Esophagus (tissue), 2 donors: Measurements from ENCODE around the gene BMERB1. TPM values are rescaled to one million over a fixed set of nuclear protein-coding genes. Genes with fewer than 3 reads are reported as not detected.
"Not testable (repeated sequence)": the region's sequence is repeated elsewhere in the genome, so short reads cannot be mapped to it uniquely, and the experiment has no call there.

Experiments
- H3K27ac ChIP-seq, 2 donors: one replicate each; pipeline ENCODE4 v1.5.1; 2013; ENCODE audit warnings: low read depth in 2 of 2, mild to moderate bottlenecking in 2 of 2, inconsistent platforms in 1 of 2, low read length in 1 of 2, moderate library complexity in 1 of 2
- H3K27me3 ChIP-seq, 2 donors: one replicate each; pipeline ENCODE4 v1.6.1; 2013; ENCODE audit warnings: low read length in 2 of 2, control low read depth in 1 of 2, mild to moderate bottlenecking in 1 of 2; ENCODE audit not compliant: insufficient read depth in 2 of 2, control insufficient read depth in 1 of 2
- H3K36me3 ChIP-seq, 2 donors: one replicate each; pipeline ENCODE4 v1.6.1; 2013; ENCODE audit warnings: low read length in 1 of 2; ENCODE audit not compliant: control insufficient read depth in 2 of 2, insufficient read depth in 2 of 2
- H3K4me1 ChIP-seq, 2 donors: one replicate each; pipeline ENCODE4 v1.6.1; 2013; ENCODE audit warnings: low read length in 1 of 2; ENCODE audit not compliant: control insufficient read depth in 2 of 2, insufficient read depth in 2 of 2
- H3K4me3 ChIP-seq, 2 donors: one replicate each; pipeline ENCODE4 v1.5.1; 2013; ENCODE audit warnings: low read length in 2 of 2, mild to moderate bottlenecking in 2 of 2, low read depth in 1 of 2, moderate library complexity in 1 of 2
- H3K9me3 ChIP-seq, 2 donors: one replicate each; pipeline ENCODE4 v1.6.1; 2013; ENCODE audit warnings: mild to moderate bottlenecking in 2 of 2, low read depth in 1 of 2, low read length in 1 of 2, moderate library complexity in 1 of 2; ENCODE audit not compliant: control insufficient read depth in 2 of 2, insufficient read depth in 1 of 2
- WGBS, 2 donors: extraction: QIAGEN DNeasy Blood & Tissue Kit; methylation state at CpG; one replicate each; pipeline ENCODE4 v1.1.7; 2013; 5-methylcytosine and 5-hydroxymethylcytosine counted together
- polyA plus RNA-seq, 2 donors: library from polyadenylated mRNA; stranded (reverse); fragments of 200-250 nt; gene quantifications; one replicate each; pipeline ENCODE4 v1.2.3, GENCODE V29; 2013
- donor health status: healthy with polysubstance abuse.
- donor health status: Bipolar disorder and iron deficiency.

BMERB1 gene
- polyA plus RNA-seq, 2 donors: 2.4 to 9.5 TPM

GRCh38 chr16:15454933-15455332 lies 20.5 kb downstream of the BMERB1 start:
- not testable (repeated sequence) for H3K36me3 ChIP-seq, H3K27ac ChIP-seq, H3K9me3 ChIP-seq, H3K4me3 ChIP-seq, H3K27me3 ChIP-seq, H3K4me1 ChIP-seq
- WGBS, 2 donors: 83 to 93% methylated on average over 11 of the region's 11 CpGs

- no peaks in the 10 kb centered on the region for H3K27me3 ChIP-seq
- H3K4me3 ChIP-seq: no peak overlapping the region
- no peaks in the 10 kb centered on the region for H3K4me1 ChIP-seq
- no peaks in the 10 kb centered on the region for H3K9me3 ChIP-seq
- 85 to 86% methylated on average over 3 of the region's 3 CpGs for WGBS, 2 donors
- H3K36me3 ChIP-seq: no peaks in the 10 kb centered on the region
- H3K27ac ChIP-seq: no peak overlapping the region
Observed at GRCh38 chr16:15457400-15457799, 23.0 kb downstream of the BMERB1 start.

- 57 to 70% methylated on average over 4 of the region's 4 CpGs for WGBS, 2 donors
- no peak overlapping the region for H3K4me3 ChIP-seq
- H3K27ac ChIP-seq: no peak overlapping the region
- H3K36me3 ChIP-seq: no peaks in the 10 kb centered on the region
- no peaks in the 10 kb centered on the region for H3K9me3 ChIP-seq
- no peaks in the 10 kb centered on the region for H3K27me3 ChIP-seq
- H3K4me1 ChIP-seq: no peaks in the 10 kb centered on the region
Observed at GRCh38 chr16:15457958-15458357, 23.6 kb downstream of the BMERB1 start.

GRCh38 chr16:15459791-15460190 lies 25.4 kb downstream of the BMERB1 start:
- Histone ChIP-seq H3K9me3 (no peaks in the 10 kb centered on the region), H3K36me3 (no peaks in the 10 kb centered on the region), H3K4me1 (no peaks in the 10 kb centered on the region), H3K4me3 (no peak overlapping the region), H3K27me3 (no peaks in the 10 kb centered on the region), H3K27ac (no peak overlapping the region)
- WGBS, 2 donors: 76 to 83% methylated on average over 1 of the region's 1 CpG

GRCh38 chr16:15460601-15461000 lies 26.2 kb downstream of the BMERB1 start:
- Histone ChIP-seq H3K27ac (no peak overlapping the region), H3K4me1 (no peaks in the 10 kb centered on the region), H3K9me3 (no peaks in the 10 kb centered on the region), H3K36me3 (no peaks in the 10 kb centered on the region), H3K27me3 (no peaks in the 10 kb centered on the region), H3K4me3 (no peak overlapping the region)
- 78 to 79% methylated on average over 3 of the region's 3 CpGs for WGBS, 2 donors

- no peaks in the 10 kb centered on the region for H3K27me3 ChIP-seq
- H3K27ac ChIP-seq: no peak overlapping the region
- H3K4me1 ChIP-seq: no peaks in the 10 kb centered on the region
- no peaks in the 10 kb centered on the region for H3K36me3 ChIP-seq
- no peak overlapping the region for H3K4me3 ChIP-seq
- H3K9me3 ChIP-seq: no peaks in the 10 kb centered on the region
- WGBS, 2 donors: 86 to 89% methylated on average over 6 of the region's 6 CpGs
Observed at GRCh38 chr16:15461376-15461775, 27.0 kb downstream of the BMERB1 start.

GRCh38 chr16:15464401-15465186 lies 30.2 kb downstream of the BMERB1 start:
- no peaks in the 10 kb centered on the region for H3K27me3 ChIP-seq
- H3K4me1 ChIP-seq: no peaks in the 10 kb centered on the region
- no peak overlapping the region for H3K4me3 ChIP-seq
- H3K27ac ChIP-seq: no peak overlapping the region
- no peaks in the 10 kb centered on the region for H3K9me3 ChIP-seq
- no peaks in the 10 kb centered on the region for H3K36me3 ChIP-seq
- 76 to 79% methylated on average over 4 of the region's 4 CpGs for whole genome bisulfite sequencing, 2 donors

- H3K9me3 ChIP-seq: no peaks in the 10 kb centered on the region
- 79 to 84% methylated on average over 2 of the region's 2 CpGs for WGBS, 2 donors
- no peak overlapping the region for H3K4me3 ChIP-seq
- no peaks in the 10 kb centered on the region for H3K36me3 ChIP-seq
- H3K27me3 ChIP-seq: no peaks in the 10 kb centered on the region
- no peaks in the 10 kb centered on the region for H3K4me1 ChIP-seq
- H3K27ac ChIP-seq: no peak overlapping the region
Observed at GRCh38 chr16:15466131-15466530, 31.7 kb downstream of the BMERB1 start.

GRCh38 chr16:15466886-15467781 lies 32.7 kb downstream of the BMERB1 start:
- H3K36me3 ChIP-seq: no peaks in the 10 kb centered on the region
- no peaks in the 10 kb centered on the region for H3K27me3 ChIP-seq
- H3K4me3 ChIP-seq: no peak overlapping the region
- H3K9me3 ChIP-seq: no peaks in the 10 kb centered on the region
- 64 to 65% methylated on average over 3 of the region's 3 CpGs for WGBS, 2 donors
- H3K27ac ChIP-seq: no peak overlapping the region
- H3K4me1 ChIP-seq: no peaks in the 10 kb centered on the region
